Thyroid gland (tissue), 4 donors: ENCODE measurements around the gene S100Z. TPM values are rescaled to one million over a fixed set of nuclear protein-coding genes. Genes with fewer than 3 reads are reported as not detected.
A peak's percentile ranks its signal among the peaks of the same experiment; 100 is the strongest.

Experiments
- DNase-seq, 2 donors: peaks; one replicate each; pipeline ENCODE4 v3.0.0-alpha.2; 2019
- H3K27ac ChIP-seq, 3 donors: fragments of 200-600 bp; sonication (generic); 1 replicate in 2 of 3; 2 replicates in 1 of 3; pipeline ENCODE4 v1.5.1; 2016 to 2019; ENCODE audit warnings: mild to moderate bottlenecking in 1 of 3, moderate library complexity in 1 of 3
- H3K27me3 ChIP-seq: fragments of 200-600 bp; sonication (generic); one replicate; pipeline ENCODE4 v1.5.1; 2019
- H3K36me3 ChIP-seq, 2 donors: fragments of 200-600 bp; sonication (generic); one replicate each; pipeline ENCODE4 v1.5.1; 2016 to 2019
- H3K4me1 ChIP-seq, 2 donors: fragments of 200-600 bp; sonication (generic); one replicate each; pipeline ENCODE4 v1.5.1; 2017 to 2019
- H3K4me3 ChIP-seq, 3 donors: fragments of 200-600 bp; sonication (generic); replicated peaks in 1 of 3; 1 replicate in 2 of 3; 2 replicates in 1 of 3; pipeline ENCODE4 v1.5.1; 2016; ENCODE audit warnings: mild to moderate bottlenecking in 1 of 3
- H3K9me3 ChIP-seq: fragments of 200-600 bp; sonication (generic); one replicate; pipeline ENCODE4 v1.5.1; 2017
- POLR2A ChIP-seq, 2 donors: fragments of 450-650 bp; IDR thresholded peaks; one replicate each; pipeline ENCODE4 v1.6.1; 2017; ENCODE audit warnings: antibody characterized with exemption in 2 of 2, mild to moderate bottlenecking in 2 of 2, moderate library complexity in 1 of 2
- WGBS, 2 donors: methylation state at CpG; one replicate each; pipeline ENCODE4 v1.1.5; 2017; 5-methylcytosine and 5-hydroxymethylcytosine counted together
- intact Hi-C: fragments of 100-400 bp; cut with DNase I; formaldehyde crosslinking; loops from one replicate; pipeline ENCODE4 v1.15.1; 2023
- total RNA-seq, 4 donors: library from RNA; depleted of rRNA; stranded (reverse); fragments of >200 nt; gene quantifications; one replicate each; pipeline ENCODE4 v1.2.3, GENCODE V29; 2016
- TF ChIP-seq, protein P1 (sequence below), 6 experiments: fragments of 200-600 bp in 3 of 6; fragments of 450-650 bp in 3 of 6; sonication (generic) in 3 of 6; IDR thresholded peaks; one replicate each; pipeline ENCODE4 v1.5.1; 2016 to 2019; ENCODE audit warnings: antibody characterized with exemption in 6 of 6, mild to moderate bottlenecking in 2 of 6, inconsistent platforms in 1 of 6, moderate library complexity in 1 of 6

S100Z gene
- total RNA-seq, 4 donors from 2014 or later, result not detected

DNA sequence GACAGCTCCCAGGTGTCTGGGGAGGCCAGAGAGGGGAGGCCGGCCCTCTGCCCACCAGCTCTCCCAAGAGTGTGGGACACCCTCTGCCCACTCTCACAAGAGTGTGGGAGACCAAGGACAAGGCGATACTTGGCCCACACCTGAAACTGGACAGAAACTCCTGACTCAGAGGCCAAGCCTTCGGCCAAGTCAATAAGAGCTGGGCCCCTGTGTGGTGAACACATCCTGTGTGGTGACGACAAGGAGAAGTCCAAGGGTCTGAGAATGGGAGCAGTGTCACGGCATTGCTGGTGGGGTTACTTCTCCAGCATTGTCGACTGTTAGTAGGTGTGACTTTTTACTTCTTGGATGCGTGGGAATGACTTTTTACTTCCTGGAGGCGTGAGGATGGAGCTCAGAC lies 45.5 kb upstream of the S100Z start:
- Histone ChIP-seq H3K9me3 (no peaks in the 10 kb centered on the region), H3K4me1 (peaks cover 8 to 23% of the 10 kb centered on the region in 2 donors), H3K36me3 (no peaks in the 10 kb centered on the region), H3K4me3 (no peak overlapping the region), H3K27me3 (no peaks in the 10 kb centered on the region), H3K27ac (no peak overlapping the region)
- TF ChIP-seq, protein P1, sequence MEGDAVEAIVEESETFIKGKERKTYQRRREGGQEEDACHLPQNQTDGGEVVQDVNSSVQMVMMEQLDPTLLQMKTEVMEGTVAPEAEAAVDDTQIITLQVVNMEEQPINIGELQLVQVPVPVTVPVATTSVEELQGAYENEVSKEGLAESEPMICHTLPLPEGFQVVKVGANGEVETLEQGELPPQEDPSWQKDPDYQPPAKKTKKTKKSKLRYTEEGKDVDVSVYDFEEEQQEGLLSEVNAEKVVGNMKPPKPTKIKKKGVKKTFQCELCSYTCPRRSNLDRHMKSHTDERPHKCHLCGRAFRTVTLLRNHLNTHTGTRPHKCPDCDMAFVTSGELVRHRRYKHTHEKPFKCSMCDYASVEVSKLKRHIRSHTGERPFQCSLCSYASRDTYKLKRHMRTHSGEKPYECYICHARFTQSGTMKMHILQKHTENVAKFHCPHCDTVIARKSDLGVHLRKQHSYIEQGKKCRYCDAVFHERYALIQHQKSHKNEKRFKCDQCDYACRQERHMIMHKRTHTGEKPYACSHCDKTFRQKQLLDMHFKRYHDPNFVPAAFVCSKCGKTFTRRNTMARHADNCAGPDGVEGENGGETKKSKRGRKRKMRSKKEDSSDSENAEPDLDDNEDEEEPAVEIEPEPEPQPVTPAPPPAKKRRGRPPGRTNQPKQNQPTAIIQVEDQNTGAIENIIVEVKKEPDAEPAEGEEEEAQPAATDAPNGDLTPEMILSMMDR (IDR thresholded peaks at IDR 0.05), result no peak
- no peak for TF ChIP-seq POLR2A (IDR thresholded peaks at IDR 0.05)
- intact Hi-C loops, result no loop called here
- 94 to 97% methylated on average over 7 to 8 of the region's 8 CpGs for WGBS, 2 donors
- DNase-seq, result no peak

DNA sequence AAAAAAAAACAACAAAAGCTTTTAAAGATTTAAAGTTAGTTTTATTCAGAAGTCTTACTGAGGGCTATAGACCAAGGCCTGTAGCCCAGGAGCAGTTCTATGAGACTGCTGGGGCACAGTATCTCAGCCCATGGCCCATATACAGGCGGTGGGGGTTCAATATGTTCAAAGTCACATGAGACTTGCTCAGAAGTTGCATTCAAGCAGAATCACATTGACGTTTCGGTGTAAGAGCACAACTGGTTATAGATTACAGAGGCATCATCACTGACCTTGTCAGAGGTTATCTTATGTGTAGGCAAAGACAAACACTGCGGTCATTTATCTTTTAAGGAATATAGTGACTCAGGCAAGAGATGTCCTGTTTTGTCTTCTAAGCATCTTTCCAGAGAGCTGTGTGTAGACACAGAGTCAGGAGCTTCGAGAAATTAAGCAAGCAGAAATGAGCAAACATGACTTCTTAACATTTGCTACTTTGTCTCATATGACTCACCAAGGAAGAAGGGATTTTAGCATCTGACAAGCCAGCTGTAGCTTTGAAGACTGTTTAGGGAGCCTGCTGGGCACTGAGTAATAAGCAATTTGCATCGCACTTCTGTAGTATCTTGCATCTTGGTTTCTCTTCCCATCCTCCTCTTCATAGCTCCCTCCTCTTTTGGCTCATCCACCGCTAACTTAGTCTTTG lies 43.9 kb upstream of the S100Z start:
- Histone ChIP-seq H3K27me3 (no peaks in the 10 kb centered on the region), H3K4me3 (no peak overlapping the region), H3K27ac (peak overlapping the region; percentile 61 to 73 (median 71)), H3K4me1 (peaks cover 8 to 23% of the 10 kb centered on the region in 2 donors), H3K9me3 (no peaks in the 10 kb centered on the region), H3K36me3 (no peaks in the 10 kb centered on the region)
- WGBS, 2 donors, result 78 to 87% methylated on average over 7 of the region's 7 CpGs
- TF ChIP-seq, protein P1 (IDR thresholded peaks at IDR 0.05), result no peak
- TF ChIP-seq POLR2A (IDR thresholded peaks at IDR 0.05), result no peak
- no peak for DNase-seq
- intact Hi-C loops, result no loop called here

DNA sequence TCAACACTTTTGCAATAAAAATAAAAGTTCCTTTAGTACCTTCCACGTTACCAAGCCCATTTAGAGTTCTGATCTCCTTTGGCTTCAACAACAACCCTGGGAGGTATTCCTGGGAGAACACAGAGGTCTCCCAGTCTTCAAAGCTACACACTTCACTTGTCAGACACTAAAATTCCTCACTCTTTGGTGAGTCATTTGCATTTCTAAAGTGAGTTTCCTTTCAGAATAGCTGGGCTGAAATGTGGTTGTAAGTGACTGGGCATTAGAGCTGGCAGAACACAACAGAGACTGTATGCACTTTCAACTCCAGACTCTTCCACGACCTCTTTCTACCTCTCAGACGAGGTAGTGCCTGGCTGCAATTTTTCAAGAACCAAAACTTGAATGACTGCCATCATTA lies 42.5 kb upstream of the S100Z start:
- Histone ChIP-seq H3K27ac (peak overlapping the region; percentile 50 to 71 (median 66)), H3K27me3 (no peaks in the 10 kb centered on the region), H3K9me3 (no peaks in the 10 kb centered on the region), H3K4me3 (no peak overlapping the region), H3K4me1 (peaks cover 8 to 18% of the 10 kb centered on the region in 2 donors), H3K36me3 (no peaks in the 10 kb centered on the region)
- peak; percentile 55 to 63 for DNase-seq
- intact Hi-C loops, result no loop called here
- 31 to 47% methylated on average over 3 of the region's 3 CpGs for WGBS, 2 donors
- no peak for TF ChIP-seq POLR2A (IDR thresholded peaks at IDR 0.05)
- TF ChIP-seq, protein P1 (IDR thresholded peaks at IDR 0.05), result no peak

DNA sequence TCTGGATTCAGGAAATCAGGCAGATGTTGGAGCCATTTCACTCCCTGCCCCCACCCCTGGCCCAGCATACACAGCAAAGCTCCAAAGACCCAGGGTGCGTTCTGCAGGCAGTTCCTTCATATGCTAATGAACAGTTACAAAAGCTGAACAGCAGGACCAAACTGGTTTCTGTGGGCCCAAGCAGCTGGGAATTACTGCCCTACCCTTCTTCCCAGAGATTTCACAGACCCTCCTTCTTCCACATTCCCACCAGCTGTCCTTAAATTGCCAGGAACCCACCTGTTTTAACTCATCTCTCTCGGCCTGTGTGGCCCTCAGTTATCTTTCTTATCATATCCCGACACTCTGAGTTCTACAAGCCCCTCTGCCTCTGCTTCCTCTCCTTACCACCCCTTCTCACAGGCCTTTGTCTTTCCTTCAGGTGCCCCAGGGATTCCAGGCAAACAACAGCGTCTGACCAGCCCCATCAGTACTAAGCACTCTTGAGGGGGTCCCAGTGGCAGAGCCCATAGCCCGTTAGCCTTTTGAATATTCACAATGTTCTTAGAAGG lies 41.6 kb upstream of the S100Z start:
- 78 to 83% methylated on average over 5 of the region's 5 CpGs for WGBS, 2 donors
- H3K4me3 ChIP-seq, result no peak overlapping the region
- peaks cover 8 to 18% of the 10 kb centered on the region in 2 donors for H3K4me1 ChIP-seq
- intact Hi-C loops, result no loop called here
- H3K27me3 ChIP-seq, result no peaks in the 10 kb centered on the region
- TF ChIP-seq, protein P1 (IDR thresholded peaks at IDR 0.05), result no peak
- TF ChIP-seq POLR2A (IDR thresholded peaks at IDR 0.05), result no peak
- no peaks in the 10 kb centered on the region for H3K9me3 ChIP-seq
- peak overlapping the region; percentile 50 to 71 (median 66) for H3K27ac ChIP-seq
- no peaks in the 10 kb centered on the region for H3K36me3 ChIP-seq
- peak; percentile 42 to 43 for DNase-seq

DNA sequence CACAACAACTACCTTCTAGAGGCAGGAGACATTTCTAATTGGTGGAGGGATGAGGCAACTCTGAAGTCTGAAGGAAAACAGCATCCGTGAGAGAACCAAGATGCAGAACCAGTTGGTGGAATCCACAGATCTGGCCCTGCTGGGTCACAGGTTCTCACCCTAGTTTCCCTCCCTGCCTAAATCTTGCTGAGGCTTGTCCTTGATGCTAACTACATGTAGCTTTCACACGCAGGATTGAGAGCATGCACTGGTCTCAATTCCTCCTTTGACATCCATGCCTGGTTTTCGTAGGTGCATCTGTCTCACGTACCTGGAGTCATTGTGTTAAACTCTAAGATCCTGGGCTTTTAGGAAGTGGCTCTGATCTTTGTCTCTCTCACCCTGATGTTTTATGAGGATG lies 40.7 kb upstream of the S100Z start:
- no peak for TF ChIP-seq POLR2A (IDR thresholded peaks at IDR 0.05)
- TF ChIP-seq, protein P1 (IDR thresholded peaks at IDR 0.05), result no peak
- 82% methylated on average over 4 of the region's 4 CpGs for WGBS, 2 donors

More for the DNA sequence above, 40.7 kb upstream of the S100Z start:
- intact Hi-C loops, result no loop called here
- no peak overlapping the region for H3K27ac ChIP-seq
- H3K9me3 ChIP-seq, result no peaks in the 10 kb centered on the region
- H3K4me1 ChIP-seq, result peaks cover 8 to 18% of the 10 kb centered on the region in 2 donors
- no peak overlapping the region for H3K4me3 ChIP-seq
- H3K36me3 ChIP-seq, result no peaks in the 10 kb centered on the region
- DNase-seq, result no peak
- H3K27me3 ChIP-seq, result no peaks in the 10 kb centered on the region
